Endothelial cell of umbilical vein (primary cell): Measurements from ENCODE around the gene RFC5.

Experiments used
- EZH2 ChIP-seq: IDR thresholded peaks from 2 replicates; pipeline ENCODE4 v1.6.1; 2012; ENCODE audit warnings: borderline replicate concordance, low read depth, mild to moderate bottlenecking, moderate library complexity, low read length, inconsistent platforms; ENCODE audit not compliant: severe bottlenecking
- JUN ChIP-seq: IDR thresholded peaks from 2 replicates; pipeline ENCODE4 v1.6.1; 2011; ENCODE audit warnings: borderline replicate concordance, low read depth; ENCODE audit not compliant: insufficient read length, insufficient read depth
- MYC ChIP-seq: IDR thresholded peaks from one replicate; pipeline ENCODE4 v1.6.1; 2011; ENCODE audit warnings: mild to moderate bottlenecking, low read depth, low read length
- POLR2A ChIP-seq: IDR thresholded peaks from 2 replicates; pipeline ENCODE4 v1.6.1; 2012; ENCODE audit warnings: low read depth, mild to moderate bottlenecking, control low read depth, low read length
- POLR2AphosphoS5 ChIP-seq: IDR thresholded peaks from 2 replicates; pipeline ENCODE4 v1.6.1; 2012; ENCODE audit warnings: low read depth, mild to moderate bottlenecking, control low read depth, low read length, moderate library complexity; ENCODE audit not compliant: insufficient read depth
- TF ChIP-seq, protein P1 (sequence below), 2 donors: IDR thresholded peaks; 1 replicate in 1 of 2; 2 replicates in 1 of 2; pipeline ENCODE4 v1.5.1; 2011; ENCODE audit warnings: low read length in 2 of 2, mild to moderate bottlenecking in 2 of 2, moderate library complexity in 2 of 2, control low read depth in 1 of 2, inconsistent platforms in 1 of 2, low read depth in 1 of 2; ENCODE audit not compliant: insufficient read depth in 1 of 2; ENCODE audit errors: extremely low read depth in 1 of 2

DNA sequence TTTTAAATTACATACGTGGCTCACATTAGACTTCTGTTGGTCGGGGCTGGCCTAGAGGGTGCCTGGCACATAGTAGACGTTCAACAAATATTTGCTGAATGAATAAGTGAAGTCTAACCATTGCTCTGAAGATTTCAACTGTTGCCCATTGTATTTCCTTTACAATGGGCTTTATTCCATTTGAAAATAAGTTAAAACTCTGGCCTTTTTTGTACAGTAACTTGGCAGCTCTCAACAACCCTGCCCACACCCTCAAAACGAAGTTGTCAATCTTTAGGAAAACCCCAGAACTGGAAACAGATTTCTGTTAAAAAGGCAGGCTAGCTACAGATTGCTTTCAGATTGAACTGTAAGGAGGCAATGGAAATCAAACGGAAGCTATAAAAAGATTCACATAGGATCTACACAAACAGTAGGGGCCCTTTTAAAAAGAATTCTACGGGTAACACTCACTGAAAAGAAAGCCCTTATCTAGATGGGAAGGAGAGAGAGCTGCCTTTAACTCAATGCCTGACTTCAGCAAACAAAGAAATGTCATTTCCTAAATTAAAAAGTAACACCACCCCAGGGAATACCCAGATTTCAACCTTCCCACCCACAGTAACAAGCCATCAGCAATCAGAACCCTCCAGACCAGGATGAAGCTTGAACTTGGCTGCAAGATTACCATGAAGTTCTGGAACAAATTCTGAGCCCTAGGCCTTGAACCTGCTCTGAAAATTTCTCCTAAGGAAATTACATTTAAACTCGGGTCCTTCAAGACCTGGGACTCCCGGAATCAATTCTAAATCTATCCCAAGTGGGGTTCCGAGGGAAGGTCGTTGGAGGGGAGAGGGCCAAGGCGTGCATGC lies 43.1 kb downstream of the RFC5 start:
- TF ChIP-seq MYC (no peak), POLR2AphosphoS5 (no peak), EZH2 (no peak), JUN (no peak), POLR2A (no peak)
- TF ChIP-seq, protein P1, sequence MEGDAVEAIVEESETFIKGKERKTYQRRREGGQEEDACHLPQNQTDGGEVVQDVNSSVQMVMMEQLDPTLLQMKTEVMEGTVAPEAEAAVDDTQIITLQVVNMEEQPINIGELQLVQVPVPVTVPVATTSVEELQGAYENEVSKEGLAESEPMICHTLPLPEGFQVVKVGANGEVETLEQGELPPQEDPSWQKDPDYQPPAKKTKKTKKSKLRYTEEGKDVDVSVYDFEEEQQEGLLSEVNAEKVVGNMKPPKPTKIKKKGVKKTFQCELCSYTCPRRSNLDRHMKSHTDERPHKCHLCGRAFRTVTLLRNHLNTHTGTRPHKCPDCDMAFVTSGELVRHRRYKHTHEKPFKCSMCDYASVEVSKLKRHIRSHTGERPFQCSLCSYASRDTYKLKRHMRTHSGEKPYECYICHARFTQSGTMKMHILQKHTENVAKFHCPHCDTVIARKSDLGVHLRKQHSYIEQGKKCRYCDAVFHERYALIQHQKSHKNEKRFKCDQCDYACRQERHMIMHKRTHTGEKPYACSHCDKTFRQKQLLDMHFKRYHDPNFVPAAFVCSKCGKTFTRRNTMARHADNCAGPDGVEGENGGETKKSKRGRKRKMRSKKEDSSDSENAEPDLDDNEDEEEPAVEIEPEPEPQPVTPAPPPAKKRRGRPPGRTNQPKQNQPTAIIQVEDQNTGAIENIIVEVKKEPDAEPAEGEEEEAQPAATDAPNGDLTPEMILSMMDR (IDR thresholded peaks at IDR 0.05; ENCODE audit: extremely low read depth in 1 of 2, insufficient read depth in 1 of 2, low read depth in 1 of 2, low read length in 2 of 2): no peak
